Measurements from ENCODE around the gene ALOX12B.

GRCh38 chr17:8056232-8056975, 31.1 kb downstream of the ALOX12B start:
- TF ChIP-seq EZH2 (IDR thresholded peaks at IDR 0.05; ENCODE audit: borderline replicate concordance, insufficient read depth, low read depth, low read length, poor library complexity, severe bottlenecking) = no peak
- TF ChIP-seq CTCF (IDR thresholded peaks at IDR 0.05) = no peak

Data from B cell (primary cell).